ENCODE measurements around the gene CACHD1. TPM values are rescaled to one million over a fixed set of nuclear protein-coding genes. Genes with fewer than 3 reads are reported as not detected.

Gene CACHD1
- total and polyA plus RNA-seq, 2 of the 8 experiments (the other 6 are each of a cell fraction or from before 2014, with no cell fraction given): 22.2 to 42.5 TPM

DNA sequence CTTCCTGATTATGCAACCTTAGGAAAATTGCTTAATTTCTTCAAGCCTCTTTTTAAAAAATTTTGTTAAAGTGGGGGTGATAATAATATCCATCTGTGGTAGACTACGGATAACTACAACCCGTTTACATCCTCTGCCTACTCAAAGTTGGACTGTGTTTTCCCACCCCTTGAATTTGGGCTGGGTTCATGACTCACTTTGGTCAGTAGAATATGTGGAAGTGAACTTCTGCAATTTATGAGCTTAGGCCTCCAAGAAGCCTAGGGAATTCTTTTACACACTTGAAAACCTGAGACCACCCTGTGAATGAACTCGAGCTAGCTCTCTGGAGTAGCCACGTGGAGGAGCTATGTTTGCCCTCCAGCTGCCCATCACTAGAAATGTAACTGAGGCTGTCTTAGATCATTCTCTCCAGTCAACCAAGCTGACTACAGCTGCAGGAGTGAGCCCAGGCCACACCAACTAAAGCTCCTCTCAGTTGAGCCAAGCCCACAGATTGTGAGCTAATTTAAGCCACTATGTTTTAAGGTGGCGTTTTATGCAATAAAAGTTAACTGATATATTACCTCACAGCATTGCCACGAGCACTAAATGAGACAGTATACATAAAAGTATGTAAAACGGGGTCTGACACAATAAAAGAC is 29.6 kb upstream of the CACHD1 start:
- DNase-seq (ENCODE audit: low read depth in 1 of 2, low spot score in 2 of 2) (no peak), FAIRE-seq (no peak)
- Histone ChIP-seq H3K23me2 (ENCODE audit: low read depth, low read length) (no peaks in the 10 kb centered on the region), H2BK120ac (replicated peaks; ENCODE audit: low read depth, low read length) (no peak overlapping the region), H3K56ac (replicated peaks; ENCODE audit: insufficient read length, low read depth, low read length) (no peak overlapping the region), H4K5ac (ENCODE audit: insufficient read length, low read depth, low read length) (no peak overlapping the region), H3K14ac (ENCODE audit: insufficient read length) (no peak overlapping the region), H3K27me3 (replicated peaks in 1 of 4; ENCODE audit: control insufficient read depth in 3 of 4, extremely low read depth in 1 of 4, insufficient read depth in 3 of 4, low read length in 3 of 4) (no peaks in the 10 kb centered on the region), H3K4ac (replicated peaks; ENCODE audit: insufficient read length, low read depth, low read length) (no peak overlapping the region), H2AFZ (ENCODE audit: low read length) (no peak overlapping the region), H3K4me2 (ENCODE audit: insufficient read depth in 1 of 2, low read depth in 2 of 2, low read length in 2 of 2) (no peak overlapping the region), H4K20me1 (replicated peaks in 1 of 2; ENCODE audit: control insufficient read depth in 1 of 2, insufficient read depth in 2 of 2, low read length in 2 of 2) (no peaks in the 10 kb centered on the region), H2BK5ac (ENCODE audit: low read depth, low read length) (no peak overlapping the region), H3K36me3 (ENCODE audit: control insufficient read depth in 2 of 4, insufficient read depth in 4 of 4, low read length in 3 of 4) (no peaks in the 10 kb centered on the region), H3K79me1 (ENCODE audit: low read depth, low read length) (no peaks in the 10 kb centered on the region), H3K79me2 (ENCODE audit: control insufficient read depth in 1 of 2, insufficient read depth in 2 of 2, low read length in 2 of 2) (no peaks in the 10 kb centered on the region), H2BK20ac (ENCODE audit: low read length) (no peak overlapping the region), H3K4me1 (replicated peaks in 1 of 4; ENCODE audit: control insufficient read depth in 3 of 4, insufficient read depth in 4 of 4, low read length in 3 of 4) (no peaks in the 10 kb centered on the region), H4K91ac (replicated peaks; ENCODE audit: insufficient read length, low read length) (no peak overlapping the region), H3K9ac (replicated peaks in 1 of 4; ENCODE audit: extremely low read depth in 1 of 4, low read depth in 3 of 4, low read length in 3 of 4) (no peak overlapping the region), H3K27ac (ENCODE audit: low read depth, low read length) (no peak overlapping the region), H2BK12ac (ENCODE audit: low read depth, low read length) (no peak overlapping the region), H3K23ac (ENCODE audit: insufficient read length) (peak overlapping the region; percentile 98), H2AK5ac (ENCODE audit: low read depth, low read length) (no peak overlapping the region), H3K4me3 (ENCODE audit: extremely low read depth in 1 of 4, insufficient read depth in 2 of 4, low read depth in 3 of 4, low read length in 4 of 4) (no peak overlapping the region), H2BK15ac (ENCODE audit: low read length) (no peak overlapping the region), H3K18ac (ENCODE audit: extremely low read depth, low read length) (no peak overlapping the region), H4K8ac (ENCODE audit: extremely low read depth, insufficient read depth, low read length) (no peak overlapping the region), H3K9me3 (ENCODE audit: insufficient read depth in 2 of 2, low read depth in 1 of 2, low read length in 1 of 2) (no peaks in the 10 kb centered on the region)
- POLR2A ChIA-PET (ENCODE audit: partially characterized antibody): interaction anchor here (0.7 to 1.3 kb wide), 2 partner anchors 16 to 324 kb away, joined by 3 read pairs; no protein-coding TSS in a partner anchor
- CTCF ChIA-PET (ENCODE audit: partially characterized antibody): interaction anchor here (0.6 kb wide), 1 partner anchor 146 kb away, joined by 3 read pairs; no protein-coding TSS in a partner anchor
- WGBS, 2 experiments (ENCODE audit: extremely low coverage in 1 of 2, insufficient coverage in 1 of 2, insufficient read length in 1 of 2, insufficient replicate concordance in 2 of 2, low coverage in 1 of 2, low lambda C conversion rate in 2 of 2, missing lambda C conversion rate in 1 of 2): 78% methylated on average over 7 of the region's 7 CpGs; no CpG with 5 or more reads in 1 of the 2 experiments
- TF ChIP-seq ZNF274 (IDR thresholded peaks at IDR 0.05; ENCODE audit: borderline replicate concordance, extremely low read depth, low read length) (no peak), KDM4A (IDR thresholded peaks at IDR 0.05; ENCODE audit: low read depth, low read length, severe bottlenecking) (no peak), PHF8 (conservative IDR thresholded peaks at IDR 0.05; ENCODE audit: low read depth, low read length) (no peak), TAF7 (optimal IDR thresholded peaks at IDR 0.05; ENCODE audit: borderline replicate concordance, low read depth, low read length) (no peak), BCL11A (IDR thresholded peaks at IDR 0.05; ENCODE audit: low read depth in 2 of 2, low read length in 2 of 2) (no peak), CHD1 (IDR thresholded peaks at IDR 0.05; ENCODE audit: low read depth, low read length) (no peak), SIRT6 (IDR thresholded peaks at IDR 0.05; ENCODE audit: low read length) (no peak), KDM1A (IDR thresholded peaks at IDR 0.05; ENCODE audit: borderline replicate concordance, low read length) (no peak), RBBP5 (IDR thresholded peaks at IDR 0.05; ENCODE audit: borderline replicate concordance, low read depth, low read length) (no peak), YY1 (IDR thresholded peaks at IDR 0.05; ENCODE audit: low read depth, low read length) (no peak), RAD21 (IDR thresholded peaks at IDR 0.05 in 1 of 2, conservative IDR thresholded peaks at IDR 0.05 in 1 of 2; ENCODE audit: low read depth in 2 of 2, low read length in 2 of 2) (no peak), SIX5 (IDR thresholded peaks at IDR 0.05; ENCODE audit: low read depth, low read length) (no peak), MAFK (IDR thresholded peaks at IDR 0.05; ENCODE audit: low read depth, low read length) (no peak)

All from H1 (cell line).